Liver (tissue), 9 donors: ENCODE measurements around the gene VWA3A. TPM values are rescaled to one million over a fixed set of nuclear protein-coding genes. Genes with fewer than 3 reads are reported as not detected.

Experiments used
- DNase-seq: peaks from one replicate; pipeline ENCODE4 v3.0.0-alpha.2; 2017; ENCODE audit warnings: low spot score
- H3K27ac ChIP-seq, 2 donors: one replicate each; pipeline ENCODE4 v1.7.0; 2013; ENCODE audit warnings: inconsistent platforms in 2 of 2, low read length in 2 of 2, control low read depth in 1 of 2, low read depth in 1 of 2, mild to moderate bottlenecking in 1 of 2
- H3K27me3 ChIP-seq, 4 donors: one replicate each; pipeline versions ENCODE4 v1.6.1 to v1.7.0; 2013; ENCODE audit warnings: low read length in 3 of 4, inconsistent platforms in 1 of 4, mild to moderate bottlenecking in 1 of 4, moderate library complexity in 1 of 4; ENCODE audit not compliant: control insufficient read depth in 4 of 4, insufficient read depth in 4 of 4
- H3K36me3 ChIP-seq, 4 donors: one replicate each; pipeline versions ENCODE4 v1.6.1 to v1.7.0; 2013; ENCODE audit warnings: low read length in 3 of 4, mild to moderate bottlenecking in 3 of 4, low read depth in 1 of 4, moderate library complexity in 1 of 4; ENCODE audit not compliant: control insufficient read depth in 4 of 4, insufficient read depth in 3 of 4
- H3K4me1 ChIP-seq, 4 donors: one replicate each; pipeline versions ENCODE4 v1.6.1 to v1.7.0; 2013; ENCODE audit warnings: low read length in 3 of 4, mild to moderate bottlenecking in 3 of 4, moderate library complexity in 1 of 4; ENCODE audit not compliant: control insufficient read depth in 4 of 4, insufficient read depth in 4 of 4
- H3K4me3 ChIP-seq, 3 donors: one replicate each; pipeline versions ENCODE4 v1.6.1 to v1.7.0; 2013; ENCODE audit warnings: low read length in 3 of 3, control low read depth in 1 of 3, low read depth in 1 of 3, mild to moderate bottlenecking in 1 of 3
- H3K9ac ChIP-seq, 2 donors: one replicate each; pipeline ENCODE4 v1.7.0; 2013; ENCODE audit warnings: low read length in 2 of 2, mild to moderate bottlenecking in 2 of 2, moderate library complexity in 2 of 2, control low read depth in 1 of 2, low read depth in 1 of 2
- H3K9me3 ChIP-seq, 4 donors: one replicate each; pipeline versions ENCODE4 v1.6.1 to v1.7.0; 2013; ENCODE audit warnings: low read length in 3 of 4; ENCODE audit not compliant: control insufficient read depth in 4 of 4
- ATF3 ChIP-seq: IDR thresholded peaks from 2 replicates; pipeline ENCODE4 v1.6.1; 2016; ENCODE audit warnings: antibody characterized with exemption
- CTCF ChIP-seq: fragments of 150-350 bp; IDR thresholded peaks from 2 replicates; pipeline ENCODE4 v1.5.1; 2017; ENCODE audit warnings: improper control_type of control experiment, low read depth, low read length; ENCODE audit not compliant: missing input control
- EGR1 ChIP-seq, 2 donors: IDR thresholded peaks; 2 replicates each; pipeline ENCODE4 v1.6.1; 2016 to 2018; ENCODE audit warnings: antibody characterized with exemption in 2 of 2, low read depth in 2 of 2
- FOXA1 ChIP-seq: IDR thresholded peaks from 2 replicates; pipeline ENCODE4 v1.6.1; 2016; ENCODE audit warnings: antibody characterized with exemption
- FOXA2 ChIP-seq: IDR thresholded peaks from 2 replicates; pipeline ENCODE4 v1.6.1; 2016; ENCODE audit warnings: antibody characterized with exemption
- GABPA ChIP-seq, 2 donors: IDR thresholded peaks in 1 of 2; conservative IDR thresholded peaks in 1 of 2; 2 replicates each; pipeline ENCODE4 v1.6.1; 2016; ENCODE audit warnings: antibody characterized with exemption in 2 of 2, mild to moderate bottlenecking in 1 of 2, moderate library complexity in 1 of 2
- HNF4A ChIP-seq, 2 donors: conservative IDR thresholded peaks; 2 replicates each; pipeline ENCODE4 v1.6.1; 2016; ENCODE audit warnings: antibody characterized with exemption in 2 of 2, mild to moderate bottlenecking in 2 of 2
- HNF4G ChIP-seq: IDR thresholded peaks from 2 replicates; pipeline ENCODE4 v1.6.1; 2016; ENCODE audit warnings: antibody characterized with exemption
- JUND ChIP-seq, 2 donors: IDR thresholded peaks; 2 replicates each; pipeline ENCODE4 v1.6.1; 2016; ENCODE audit warnings: antibody characterized with exemption in 2 of 2
- MAX ChIP-seq: IDR thresholded peaks from 2 replicates; pipeline ENCODE4 v1.6.1; 2016; ENCODE audit warnings: antibody characterized with exemption
- NR2F2 ChIP-seq: IDR thresholded peaks from 2 replicates; pipeline ENCODE4 v1.6.1; 2016; ENCODE audit warnings: antibody characterized with exemption
- RAD21 ChIP-seq, 2 donors: IDR thresholded peaks; 2 replicates each; pipeline ENCODE4 v1.6.1; 2016; ENCODE audit warnings: antibody characterized with exemption in 2 of 2, mild to moderate bottlenecking in 2 of 2
- REST ChIP-seq: IDR thresholded peaks from 2 replicates; pipeline ENCODE4 v1.6.1; 2016; ENCODE audit warnings: antibody characterized with exemption, mild to moderate bottlenecking
- RXRA ChIP-seq, 2 donors: IDR thresholded peaks; 2 replicates each; pipeline ENCODE4 v1.6.1; 2017 to 2018; ENCODE audit warnings: antibody characterized with exemption in 2 of 2, mild to moderate bottlenecking in 1 of 2
- SP1 ChIP-seq: IDR thresholded peaks from 2 replicates; pipeline ENCODE4 v1.6.1; 2018; ENCODE audit warnings: antibody characterized with exemption, mild to moderate bottlenecking
- TAF1 ChIP-seq: conservative IDR thresholded peaks from 2 replicates; pipeline ENCODE4 v1.6.1; 2016; ENCODE audit warnings: antibody characterized with exemption, mild to moderate bottlenecking
- YY1 ChIP-seq: IDR thresholded peaks from 2 replicates; pipeline ENCODE4 v1.6.1; 2016; ENCODE audit warnings: antibody characterized with exemption, mild to moderate bottlenecking
- ZBTB33 ChIP-seq: IDR thresholded peaks from 2 replicates; pipeline ENCODE4 v1.6.1; 2016; ENCODE audit warnings: antibody characterized with exemption
- WGBS: extraction: QIAGEN DNeasy Blood & Tissue Kit; methylation state at CpG from one replicate; pipeline ENCODE4 v1.1.7; 2013; 5-methylcytosine and 5-hydroxymethylcytosine counted together
- polyA plus RNA-seq, 2 donors: library from polyadenylated mRNA; stranded (reverse) in 1 of 2; unstranded in 1 of 2; fragments of 200-250 nt in 1 of 2; fragments of >200 nt in 1 of 2; fragmentation: Nextera tagmentation in 1 of 2; extraction: Ambion mirVana in 1 of 2; gene quantifications; one replicate each; pipeline versions ENCODE4 v1.2.1 to v1.2.3, GENCODE V29; 2013 to 2015
- total RNA-seq, 2 donors: library from RNA; depleted of rRNA; stranded (reverse); fragments of >200 nt; gene quantifications; one replicate each; pipeline ENCODE4 v1.2.3, GENCODE V29; 2014
- donor health status: healthy.
- donor health status: healthy.
- donor health status: healthy.
- donor health status: healthy.
- donor health status: healthy.

Gene VWA3A
- total and polyA plus RNA-seq, 4 donors, result 0.05 to 0.17 TPM; not detected in 2

- no peaks in the 10 kb centered on the region for H3K27me3 ChIP-seq
- no peak overlapping the region for H3K27ac ChIP-seq
- H3K9me3 ChIP-seq, result no peaks in the 10 kb centered on the region
- no peaks in the 10 kb centered on the region for H3K36me3 ChIP-seq
- H3K4me1 ChIP-seq, result no peaks in the 10 kb centered on the region
- H3K4me3 ChIP-seq, result no peak overlapping the region
- DNase-seq, result no peak
- H3K9ac ChIP-seq, result no peak overlapping the region
- 83% methylated on average over 5 of the region's 5 CpGs for WGBS
- TF ChIP-seq RXRA (IDR thresholded peaks at IDR 0.05) (no peak), NR2F2 (no peak)
Measured at GRCh38 chr16:22055881-22056280, 36.5 kb upstream of the VWA3A start.

- no peak overlapping the region for H3K9ac ChIP-seq
- no peak overlapping the region for H3K4me3 ChIP-seq
- H3K27me3 ChIP-seq, result no peaks in the 10 kb centered on the region
- peaks cover 0 to 2% (median 0%) of the 10 kb centered on the region in 4 donors for H3K9me3 ChIP-seq
- no peak overlapping the region for H3K27ac ChIP-seq
- no peaks in the 10 kb centered on the region for H3K36me3 ChIP-seq
- DNase-seq, result no peak
- 98% methylated on average over 1 of the region's 1 CpG for WGBS
- H3K4me1 ChIP-seq, result no peaks in the 10 kb centered on the region
- TF ChIP-seq MAX (no peak), ZBTB33 (no peak), ATF3 (no peak), FOXA1 (no peak), JUND (IDR thresholded peaks at IDR 0.05) (no peak), FOXA2 (no peak), HNF4A (conservative IDR thresholded peaks at IDR 0.05) (no peak), NR2F2 (no peak), EGR1 (IDR thresholded peaks at IDR 0.05; ENCODE audit: low read depth in 2 of 2) (no peak), TAF1 (no peak), RXRA (IDR thresholded peaks at IDR 0.05) (no peak), HNF4G (no peak), REST (no peak), YY1 (no peak), RAD21 (IDR thresholded peaks at IDR 0.05) (no peak), CTCF (no peak), GABPA (IDR thresholded peaks at IDR 0.05 in 1 of 2, conservative IDR thresholded peaks at IDR 0.05 in 1 of 2) (no peak), SP1 (no peak)
Measured at GRCh38 chr16:22063888-22064467, 28.4 kb upstream of the VWA3A start.
